Measurements from ENCODE around the gene MSMB.
"Not testable (repeated sequence)": the region's sequence is repeated elsewhere in the genome, so short reads cannot be mapped to it uniquely, and the experiment has no call there.

The MSMB gene

GRCh38 chr10:46046261-46046660, at the start of gene MSMB:
Gene MSMB (minus strand): TSS chr10:46046269. CDS start chr10:46046237, 32 bp downstream.
- DNase-seq, result no peak

- DNase-seq, result no peak
Observed at GRCh38 chr10:46094931-46095750, 49.1 kb upstream of the MSMB start.

GRCh38 chr10:46094197-46094500, 48.1 kb upstream of the MSMB start:
- no peak for DNase-seq

GRCh38 chr10:46093316-46094196, 47.5 kb upstream of the MSMB start:
- DNase-seq, result peak in 1 of 2 experiments; percentile 26

- DNase-seq, result no peak
Observed at GRCh38 chr10:46092524-46093081, 46.5 kb upstream of the MSMB start.

- DNase-seq, result no peak
Observed at GRCh38 chr10:46091828-46092523, 45.9 kb upstream of the MSMB start.

- DNase-seq, result no peak
Observed at GRCh38 chr10:46091080-46091827, 45.2 kb upstream of the MSMB start.

GRCh38 chr10:46090258-46090812, 44.3 kb upstream of the MSMB start:
- no peak for DNase-seq

GRCh38 chr10:46087381-46087780, 41.3 kb upstream of the MSMB start:
- not testable (repeated sequence) for DNase-seq

- DNase-seq, result no peak
Observed at GRCh38 chr10:46084321-46085165, 38.5 kb upstream of the MSMB start.

GRCh38 chr10:46080886-46081285, 34.8 kb upstream of the MSMB start:
- DNase-seq, result no peak

- DNase-seq, result no peak
Observed at GRCh38 chr10:46079831-46080585, 33.9 kb upstream of the MSMB start.

- no peak for DNase-seq
Observed at GRCh38 chr10:46077731-46078413, 31.8 kb upstream of the MSMB start.

- DNase-seq, result no peak
Observed at GRCh38 chr10:46077141-46077554, 31.1 kb upstream of the MSMB start.

GRCh38 chr10:46075869-46076268, 29.8 kb upstream of the MSMB start:
- no peak for DNase-seq

- DNase-seq, result no peak
Observed at GRCh38 chr10:46074196-46074946, 28.3 kb upstream of the MSMB start.

GRCh38 chr10:46073564-46073963, 27.5 kb upstream of the MSMB start:
- DNase-seq, result no peak

- no peak for DNase-seq
Observed at GRCh38 chr10:46070749-46071148, 24.7 kb upstream of the MSMB start.

All from activated CD4-positive, alpha-beta T cell treated with anti-CD3 and anti-CD28 coated beads, Interleukin-2, amount 50 U/mL, for 4 hours (primary cell).